GM18520 (cell line): Measurements from ENCODE around the gene TBC1D4.

Source experiments
- ATAC-seq: cut with Tn5 transposase; IDR thresholded peaks from one replicate; pipeline ENCODE4 v1.9.1; 2021; ENCODE audit not compliant: unreplicated experiment

Gene TBC1D4

GRCh38 chr13:75418186-75418843, 63.7 kb downstream of the TBC1D4 start:
- no peak for ATAC-seq

- no peak for ATAC-seq
These were observed 64.3 kb downstream of the TBC1D4 start for GRCh38 chr13:75417656-75418055.

GRCh38 chr13:75417012-75417384, 65.0 kb downstream of the TBC1D4 start:
- no peak for ATAC-seq

- ATAC-seq = peak; percentile 64
These were observed 65.5 kb downstream of the TBC1D4 start for GRCh38 chr13:75416327-75417011.

GRCh38 chr13:75415694-75416093, 66.3 kb downstream of the TBC1D4 start:
- ATAC-seq = no peak

GRCh38 chr13:75415171-75415570, 66.8 kb downstream of the TBC1D4 start:
- no peak for ATAC-seq

- no peak for ATAC-seq
These were observed 67.7 kb downstream of the TBC1D4 start for GRCh38 chr13:75414036-75414827.

- no peak for ATAC-seq
These were observed 69.9 kb downstream of the TBC1D4 start for GRCh38 chr13:75411924-75412537.

- no peak for ATAC-seq
These were observed 71.8 kb downstream of the TBC1D4 start for GRCh38 chr13:75410207-75410606.

GRCh38 chr13:75407998-75408397, 74.0 kb downstream of the TBC1D4 start:
- no peak for ATAC-seq

- no peak for ATAC-seq
These were observed 74.5 kb downstream of the TBC1D4 start for GRCh38 chr13:75407473-75407872.

- ATAC-seq = no peak
These were observed 75.8 kb downstream of the TBC1D4 start for GRCh38 chr13:75405976-75406703.

- no peak for ATAC-seq
These were observed 77.2 kb downstream of the TBC1D4 start for GRCh38 chr13:75404726-75405125.

GRCh38 chr13:75402787-75403186, 79.2 kb downstream of the TBC1D4 start:
- no peak for ATAC-seq

GRCh38 chr13:75400775-75401174, 81.2 kb downstream of the TBC1D4 start:
- peak; percentile 59 for ATAC-seq

GRCh38 chr13:75399879-75400217, 82.1 kb downstream of the TBC1D4 start:
- ATAC-seq = no peak

GRCh38 chr13:75399168-75399878, 82.6 kb downstream of the TBC1D4 start:
- no peak for ATAC-seq

GRCh38 chr13:75398072-75398471, 83.9 kb downstream of the TBC1D4 start:
- no peak for ATAC-seq

- ATAC-seq = no peak
These were observed 86.1 kb downstream of the TBC1D4 start for GRCh38 chr13:75395901-75396300.

- peak; percentile 38 for ATAC-seq
These were observed 86.9 kb downstream of the TBC1D4 start for GRCh38 chr13:75395066-75395465.
